Hepatic stellate cell (primary cell): Measurements from ENCODE around the gene PGK2.

Source experiments
- DNase-seq: peaks from one replicate; pipeline ENCODE4 v3.0.0; 2011; ENCODE audit warnings: low spot score

Gene PGK2

GRCh38 chr6:49736017-49736508 lies 51.0 kb downstream of the PGK2 start:
- DNase-seq: no peak
